ENCODE measurements around the gene EPDR1.
"Not testable (repeated sequence)": the region's sequence is repeated elsewhere in the genome, so short reads cannot be mapped to it uniquely, and the experiment has no call there.

Gene EPDR1

DNA sequence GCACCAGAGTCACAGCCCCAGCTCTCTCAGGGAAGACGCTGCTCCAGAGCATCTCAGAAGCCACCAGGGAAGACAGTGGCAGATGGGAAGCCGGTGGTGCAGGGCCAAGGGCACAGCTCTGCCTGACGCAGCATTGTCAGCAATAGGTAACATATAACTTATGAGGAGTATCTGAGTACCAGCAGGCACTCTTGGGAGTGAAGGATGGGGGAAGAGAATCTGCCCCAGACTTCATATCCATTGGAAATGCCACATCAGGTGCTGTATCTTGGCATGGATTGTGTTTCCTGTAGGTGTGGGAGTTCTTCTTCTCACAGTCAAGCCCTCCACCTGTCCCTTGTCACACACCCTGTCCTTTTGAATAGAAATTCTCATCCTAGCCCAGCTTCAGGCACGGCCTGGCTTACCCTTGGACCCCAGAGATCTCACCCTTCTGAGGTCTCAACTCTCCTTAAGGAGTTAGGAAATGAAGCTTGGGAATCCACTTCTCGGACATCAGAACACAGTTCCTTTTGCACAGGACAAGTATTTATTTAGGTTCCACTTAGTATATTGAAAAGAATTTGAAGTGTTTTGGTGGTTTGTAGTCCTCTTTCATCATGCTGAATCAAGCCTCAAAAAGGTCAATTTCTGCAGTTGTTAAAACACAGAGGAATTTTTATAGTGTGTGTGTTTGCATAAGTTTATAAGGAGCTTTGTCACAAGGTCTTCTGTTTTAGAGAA lies 9.9 kb downstream of the EPDR1 start:
- DNase-seq: no peak

- no peak for DNase-seq
These were observed 12.1 kb downstream of the EPDR1 start for GRCh38 chr7:37932543-37932942.

DNA sequence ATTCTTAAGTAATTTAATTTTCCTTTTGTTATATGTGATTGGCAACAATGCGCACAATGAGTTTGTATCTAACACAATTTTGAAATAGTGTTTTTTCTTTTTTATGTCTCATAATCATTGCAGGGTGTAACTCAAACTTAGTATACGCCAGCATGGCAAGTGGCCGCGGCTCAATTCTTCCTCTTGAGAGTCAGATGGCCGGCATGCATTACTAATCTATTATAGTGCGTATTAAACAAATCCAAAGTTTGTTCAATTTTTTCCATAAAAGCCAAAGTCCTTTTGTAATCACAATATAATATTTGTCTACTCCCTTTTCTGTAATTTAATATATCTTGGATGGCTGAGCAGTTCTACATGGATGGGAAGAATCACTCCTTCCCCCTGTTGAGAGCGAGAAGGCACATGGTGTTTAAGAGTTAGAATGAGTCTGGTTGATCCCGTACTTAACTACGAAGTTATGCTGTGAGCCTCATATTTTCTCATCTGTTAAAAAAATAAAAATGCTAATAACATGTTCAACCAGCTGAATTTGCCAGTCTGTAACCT lies 12.7 kb downstream of the EPDR1 start:
- no peak for DNase-seq

DNA sequence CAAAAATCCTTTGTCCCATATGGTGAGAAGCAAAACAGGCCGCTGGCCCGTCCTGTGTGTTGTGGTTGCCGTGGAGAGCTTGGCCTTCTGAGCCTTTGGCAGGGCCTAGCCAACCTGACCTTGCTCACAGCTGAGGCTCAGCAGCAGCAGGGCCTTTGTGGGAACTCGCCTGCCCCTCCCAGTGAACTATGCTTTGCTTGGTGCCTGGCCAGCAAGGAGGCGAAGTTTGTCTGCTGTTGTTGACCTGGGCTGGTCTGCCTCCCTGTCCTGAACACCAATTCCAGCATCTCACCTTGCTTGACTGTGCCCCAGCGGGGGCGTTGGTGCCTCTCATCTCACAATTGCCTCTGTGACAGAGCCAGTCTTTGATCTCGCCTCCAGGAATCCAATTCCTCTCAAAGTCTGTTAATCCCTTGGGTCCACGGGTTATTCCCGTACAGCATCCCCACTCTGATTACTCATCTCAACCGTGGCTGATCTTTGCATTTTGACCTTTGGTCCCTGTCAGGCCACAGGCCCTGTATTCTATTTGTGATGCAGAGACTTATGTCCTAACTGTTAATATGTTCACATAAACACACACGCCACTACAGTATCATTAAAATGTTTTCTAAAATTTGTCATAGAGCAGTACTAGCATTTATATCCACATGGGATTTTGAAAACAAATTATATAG lies 22.6 kb downstream of the EPDR1 start:
- no peak for DNase-seq

DNA sequence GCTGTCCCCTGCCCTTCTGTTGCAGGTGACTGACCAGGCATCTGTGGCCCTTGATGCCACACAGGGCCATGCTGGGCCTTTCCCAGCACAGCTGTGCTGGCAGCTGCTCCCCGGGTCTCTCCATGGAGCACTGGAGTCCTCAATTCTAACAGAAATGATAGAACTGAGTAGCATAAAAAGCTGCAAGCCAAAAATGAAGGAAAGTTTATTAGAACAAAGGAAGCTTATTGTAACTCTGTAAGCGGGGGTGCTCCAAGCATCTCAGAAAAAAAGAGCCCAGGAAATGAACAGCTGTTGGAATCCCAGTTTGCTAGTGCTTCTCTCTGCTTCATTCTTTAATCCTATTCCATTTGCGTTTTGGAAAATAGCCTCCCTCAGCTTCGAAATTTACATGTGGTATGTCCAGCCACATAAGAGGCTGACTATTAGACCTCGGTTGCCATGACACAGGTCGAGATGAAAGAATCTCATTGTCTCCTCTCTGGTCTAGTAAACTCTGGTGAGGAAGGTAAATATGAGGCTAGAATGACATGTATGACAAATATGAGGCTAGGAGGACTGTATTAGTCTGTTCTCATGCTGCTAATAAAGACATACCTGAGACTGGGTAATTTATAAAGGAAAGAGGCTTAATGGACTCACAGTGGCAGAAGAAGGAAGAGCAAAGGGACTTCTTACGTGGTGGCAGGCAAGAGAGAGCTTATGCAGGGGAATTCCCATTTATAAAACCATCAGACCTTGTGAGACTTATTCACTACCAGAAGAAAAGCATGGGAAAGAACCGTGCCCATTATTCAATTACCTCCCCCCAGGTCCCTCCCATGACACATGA lies 23.7 kb downstream of the EPDR1 start:
- DNase-seq: no peak

GRCh38 chr7:37944737-37945054 lies 24.3 kb downstream of the EPDR1 start:
- no peak for DNase-seq

DNA sequence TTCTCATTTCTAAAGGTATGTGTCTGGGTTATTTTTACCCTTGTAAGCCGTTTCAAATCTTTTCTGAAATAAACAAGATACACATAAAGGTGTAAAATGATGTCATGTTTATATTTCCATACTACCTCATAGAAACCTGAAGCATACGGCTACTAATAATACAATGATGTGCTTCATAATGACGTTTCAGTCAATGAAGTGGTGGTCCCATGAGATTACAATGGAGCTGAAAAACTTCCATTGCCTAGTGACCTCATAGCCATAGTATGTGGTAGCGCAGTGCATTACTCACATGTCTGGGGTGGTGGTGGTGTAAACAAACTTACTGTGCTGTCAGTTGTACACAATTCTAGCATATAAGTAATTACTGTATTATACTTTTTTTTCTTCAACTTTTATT lies 24.9 kb downstream of the EPDR1 start:
- DNase-seq: no peak

- DNase-seq: no peak
These were observed 26.9 kb downstream of the EPDR1 start for GRCh38 chr7:37947138-37947940.

- DNase-seq: no peak
These were observed 27.4 kb downstream of the EPDR1 start for GRCh38 chr7:37947941-37948210.

DNA sequence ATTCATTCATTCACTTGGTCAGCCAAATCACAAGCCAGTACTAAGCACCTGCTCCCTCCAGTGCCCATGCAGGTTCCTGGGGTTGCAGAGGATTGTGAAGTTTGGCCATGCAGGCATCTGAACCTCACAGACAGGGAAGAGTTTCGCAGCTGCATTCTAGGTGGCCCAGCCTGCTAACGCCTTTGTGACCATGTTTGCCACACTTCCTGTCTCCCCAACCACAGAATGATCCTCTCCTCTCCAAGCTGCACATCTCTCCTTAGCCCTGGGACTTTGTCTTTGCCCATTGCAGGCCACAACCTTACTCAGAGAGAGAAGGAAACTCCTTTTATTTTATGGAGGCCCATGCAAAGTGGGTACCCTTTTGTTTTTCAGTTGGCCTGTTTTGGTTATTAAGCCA lies 31.8 kb downstream of the EPDR1 start:
- no peak for DNase-seq

DNA sequence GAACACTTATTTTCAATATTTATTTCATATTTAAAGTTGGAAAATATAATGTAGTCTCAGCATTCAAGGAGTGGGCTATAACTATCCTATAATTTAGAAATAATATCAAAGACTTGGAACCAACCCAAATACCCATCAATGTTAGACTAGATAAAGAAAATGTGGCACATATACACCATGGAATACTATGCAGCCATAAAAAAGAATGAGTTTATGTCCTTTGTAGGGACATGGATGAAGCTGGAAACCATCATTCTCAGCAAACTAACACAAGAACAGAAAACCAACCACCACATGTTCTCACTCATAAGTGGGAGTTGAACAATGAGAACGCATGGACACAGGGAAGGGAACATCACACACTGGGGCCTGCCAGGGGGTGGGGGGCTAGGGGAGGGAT lies 33.8 kb downstream of the EPDR1 start:
- not testable (repeated sequence) for DNase-seq

DNA sequence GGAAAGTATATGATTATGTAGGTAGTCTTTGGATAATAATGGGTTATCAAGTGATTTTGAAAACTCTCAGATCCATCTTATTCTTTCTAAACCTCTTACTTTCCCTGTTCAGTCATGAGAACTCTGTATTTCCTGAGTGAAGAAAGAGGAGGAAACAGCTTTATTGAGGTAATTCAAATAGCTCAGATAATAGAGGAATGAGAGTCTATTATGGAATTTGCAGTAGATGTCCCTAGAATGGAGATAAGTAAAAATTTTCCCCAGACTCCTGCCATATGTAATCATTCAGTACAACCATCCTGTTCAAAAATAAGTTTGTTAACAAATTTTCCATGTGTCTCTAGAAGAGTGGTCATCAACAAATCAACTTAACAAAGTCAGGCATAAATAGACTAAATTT lies 36.4 kb downstream of the EPDR1 start:
- no peak for DNase-seq

GRCh38 chr7:37957221-37957970 lies 37.0 kb downstream of the EPDR1 start:
- DNase-seq: no peak

- DNase-seq: no peak
These were observed 40.0 kb downstream of the EPDR1 start for GRCh38 chr7:37960483-37960882.

GRCh38 chr7:37961251-37961650 lies 40.8 kb downstream of the EPDR1 start:
- DNase-seq: no peak

- no peak for DNase-seq
These were observed 43.8 kb downstream of the EPDR1 start for GRCh38 chr7:37964196-37964595.

- no peak for DNase-seq
These were observed 49.8 kb downstream of the EPDR1 start for GRCh38 chr7:37970211-37970610.

GRCh38 chr7:37971491-37971890 lies 51.1 kb downstream of the EPDR1 start:
- no peak for DNase-seq

- no peak for DNase-seq
These were observed 53.5 kb downstream of the EPDR1 start for GRCh38 chr7:37973915-37974314.

- no peak for DNase-seq
These were observed 54.3 kb downstream of the EPDR1 start for GRCh38 chr7:37974711-37975110.

- no peak for DNase-seq
These were observed 56.8 kb downstream of the EPDR1 start for GRCh38 chr7:37977243-37977642.

DNA sequence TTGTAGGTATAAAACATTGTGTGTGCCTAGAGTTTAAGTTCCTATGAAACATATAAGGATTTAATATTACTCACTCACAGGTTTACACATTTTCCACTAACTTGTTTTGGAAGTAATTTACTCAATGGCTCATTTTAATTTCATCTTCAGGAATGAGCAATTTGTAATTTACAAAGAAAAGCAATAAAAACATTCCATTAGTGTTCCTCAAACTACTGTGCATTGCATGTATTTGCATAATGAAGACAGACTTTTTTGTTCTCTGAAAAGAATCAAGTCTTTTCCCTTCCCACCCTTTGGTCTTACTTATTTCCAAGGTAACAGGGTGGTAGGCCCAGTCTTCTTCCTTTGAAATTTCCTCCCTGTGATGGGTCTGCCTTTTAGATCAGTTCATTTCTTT lies 61.2 kb downstream of the EPDR1 start:
- no peak for DNase-seq

Data from stimulated activated CD4-positive, alpha-beta T cell treated with anti-CD3 and anti-CD28 coated beads, Interleukin-1b, Interleukin-23, amount 100 ng/mL, for 48 hours (primary cell).